ENCODE results near the gene DNAL4. TPM values are rescaled to one million over a fixed set of nuclear protein-coding genes. Genes with fewer than 3 reads are reported as not detected.

DNAL4 gene
- total RNA-seq, 6 donors from 2014 or later: 14.7 to 23.7 (median 20.2) TPM

GRCh38 chr22:38832005-38832978, 38.3 kb upstream of the DNAL4 start:
- ATAC-seq (ENCODE audit: low FRiP score in 2 of 2) (no peak), DNase-seq (peak in 1 of 2 donors; percentile 64)

GRCh38 chr22:38831166-38831945, 37.4 kb upstream of the DNAL4 start:
- H3K27ac ChIP-seq: no peak overlapping the region
- ATAC-seq (ENCODE audit: low FRiP score in 2 of 2) (no peak), DNase-seq (peak in 1 of 2 donors; percentile 43)
- H3K9me3 ChIP-seq: no peaks in the 10 kb centered on the region
- peaks cover 0 to 3% (median 0%) of the 10 kb centered on the region in 4 donors for H3K4me1 ChIP-seq
- H3K27me3 ChIP-seq: no peaks in the 10 kb centered on the region
- H3K4me3 ChIP-seq: no peak overlapping the region
- WGBS, 2 donors: 87 to 92% methylated on average over 12 to 16 of the region's 16 CpGs
- TF ChIP-seq POLR2AphosphoS5 (IDR thresholded peaks at IDR 0.05) (no peak), POLR2A (IDR thresholded peaks at IDR 0.05) (no peak), CTCF (IDR thresholded peaks at IDR 0.05) (no peak), EP300 (IDR thresholded peaks at IDR 0.05) (no peak)
- H3K36me3 ChIP-seq: no peaks in the 10 kb centered on the region

More at GRCh38 chr22:38832005-38832978, 38.3 kb upstream of the DNAL4 start:
- peaks cover 0 to 3% (median 0%) of the 10 kb centered on the region in 4 donors for H3K4me1 ChIP-seq
- no peaks in the 10 kb centered on the region for H3K36me3 ChIP-seq
- H3K4me3 ChIP-seq: no peak overlapping the region
- no peaks in the 10 kb centered on the region for H3K27me3 ChIP-seq
- WGBS, 2 donors: 72 to 76% methylated on average over 14 to 30 of the region's 30 CpGs
- no peak overlapping the region for H3K27ac ChIP-seq
- TF ChIP-seq EP300 (IDR thresholded peaks at IDR 0.05): no peak
- no peak for TF ChIP-seq POLR2A (IDR thresholded peaks at IDR 0.05)
- TF ChIP-seq CTCF (IDR thresholded peaks at IDR 0.05): no peak
- no peak for TF ChIP-seq POLR2AphosphoS5 (IDR thresholded peaks at IDR 0.05)
- no peaks in the 10 kb centered on the region for H3K9me3 ChIP-seq

DNA sequence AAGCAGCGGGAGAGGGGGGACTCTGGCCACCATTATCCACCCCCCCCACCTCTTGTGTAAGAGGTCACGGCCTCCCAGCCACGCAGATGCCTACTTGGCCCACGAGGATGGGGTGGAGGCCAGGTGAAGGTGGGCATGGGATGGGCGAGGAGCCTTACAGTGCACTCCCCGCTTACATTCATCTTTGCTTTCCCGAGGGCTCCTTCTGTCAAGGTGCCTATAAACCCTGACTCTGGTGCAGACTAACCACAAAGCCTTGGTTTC, 36.8 kb upstream of the DNAL4 start:
- no peak for DNase-seq
- Histone ChIP-seq H3K36me3 (no peaks in the 10 kb centered on the region), H3K27ac (no peak overlapping the region), H3K4me1 (peaks cover 0 to 3% (median 0%) of the 10 kb centered on the region in 4 donors), H3K9me3 (no peaks in the 10 kb centered on the region), H3K4me3 (no peak overlapping the region), H3K27me3 (no peaks in the 10 kb centered on the region)
- TF ChIP-seq EP300 (IDR thresholded peaks at IDR 0.05) (no peak), POLR2A (IDR thresholded peaks at IDR 0.05) (no peak), CTCF (IDR thresholded peaks at IDR 0.05) (no peak), POLR2AphosphoS5 (IDR thresholded peaks at IDR 0.05) (no peak)
- ATAC-seq (ENCODE audit: low FRiP score in 2 of 2): no peak
- WGBS, 2 donors: 69 to 80% methylated on average over 5 to 7 of the region's 7 CpGs

- Histone ChIP-seq H3K27me3 (no peaks in the 10 kb centered on the region), H3K9me3 (no peaks in the 10 kb centered on the region), H3K27ac (no peak overlapping the region), H3K36me3 (no peaks in the 10 kb centered on the region), H3K4me3 (no peak overlapping the region), H3K4me1 (peaks cover 0 to 3% (median 0%) of the 10 kb centered on the region in 4 donors)
- no peak for ATAC-seq (ENCODE audit: low FRiP score in 2 of 2)
- no peak for DNase-seq
- WGBS, 2 donors: 85 to 92% methylated on average over 13 to 17 of the region's 17 CpGs
- TF ChIP-seq POLR2A (IDR thresholded peaks at IDR 0.05): no peak
- no peak for TF ChIP-seq POLR2AphosphoS5 (IDR thresholded peaks at IDR 0.05)
- no peak for TF ChIP-seq CTCF (IDR thresholded peaks at IDR 0.05)
- TF ChIP-seq EP300 (IDR thresholded peaks at IDR 0.05): no peak
These were observed 36.3 kb upstream of the DNAL4 start for GRCh38 chr22:38830026-38830844.
